Panc1 (cell line): ENCODE measurements around the gene NPY4R.
"Not testable (repeated sequence)": the region's sequence is repeated elsewhere in the genome, so short reads cannot be mapped to it uniquely, and the experiment has no call there.

Source experiments
- POLR2AphosphoS5 ChIP-seq: IDR thresholded peaks from 2 replicates; pipeline ENCODE4 v1.6.1; 2012; ENCODE audit warnings: mild to moderate bottlenecking, low read depth, low read length, moderate library complexity
- TF ChIP-seq, protein P1 (sequence below): fragments of 450-650 bp; IDR thresholded peaks from 2 replicates; pipeline ENCODE4 v1.5.1; 2017; ENCODE audit warnings: mild to moderate bottlenecking

GRCh38 chr10:46474746-46475320 lies 9.1 kb upstream of the NPY4R start:
- TF ChIP-seq, protein P1, sequence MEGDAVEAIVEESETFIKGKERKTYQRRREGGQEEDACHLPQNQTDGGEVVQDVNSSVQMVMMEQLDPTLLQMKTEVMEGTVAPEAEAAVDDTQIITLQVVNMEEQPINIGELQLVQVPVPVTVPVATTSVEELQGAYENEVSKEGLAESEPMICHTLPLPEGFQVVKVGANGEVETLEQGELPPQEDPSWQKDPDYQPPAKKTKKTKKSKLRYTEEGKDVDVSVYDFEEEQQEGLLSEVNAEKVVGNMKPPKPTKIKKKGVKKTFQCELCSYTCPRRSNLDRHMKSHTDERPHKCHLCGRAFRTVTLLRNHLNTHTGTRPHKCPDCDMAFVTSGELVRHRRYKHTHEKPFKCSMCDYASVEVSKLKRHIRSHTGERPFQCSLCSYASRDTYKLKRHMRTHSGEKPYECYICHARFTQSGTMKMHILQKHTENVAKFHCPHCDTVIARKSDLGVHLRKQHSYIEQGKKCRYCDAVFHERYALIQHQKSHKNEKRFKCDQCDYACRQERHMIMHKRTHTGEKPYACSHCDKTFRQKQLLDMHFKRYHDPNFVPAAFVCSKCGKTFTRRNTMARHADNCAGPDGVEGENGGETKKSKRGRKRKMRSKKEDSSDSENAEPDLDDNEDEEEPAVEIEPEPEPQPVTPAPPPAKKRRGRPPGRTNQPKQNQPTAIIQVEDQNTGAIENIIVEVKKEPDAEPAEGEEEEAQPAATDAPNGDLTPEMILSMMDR = not testable (repeated sequence)
- TF ChIP-seq POLR2AphosphoS5 = not testable (repeated sequence)
